OCI-M2 (cell line): Measurements from ENCODE around the gene F9.

Source experiments
- DNase-seq: peaks from one replicate; lab custom pipeline; 2025; ENCODE audit not compliant: unreplicated experiment; lab: John Stamatoyannopoulos, UW

The F9 gene

GRCh38 chrX:139596068-139596467 lies 65.5 kb downstream of the F9 start:
- no peak for DNase-seq

- no peak for DNase-seq
Measured at GRCh38 chrX:139600105-139600504, 69.6 kb downstream of the F9 start.
